ENCODE data around the gene LRRC75A. TPM values are rescaled to one million over a fixed set of nuclear protein-coding genes. Genes with fewer than 3 reads are reported as not detected.
A peak's percentile ranks its signal among the peaks of the same experiment; 100 is the strongest.

Gene LRRC75A
- total RNA-seq, 1 experiment from 2014 or later: 22.9 TPM

DNA sequence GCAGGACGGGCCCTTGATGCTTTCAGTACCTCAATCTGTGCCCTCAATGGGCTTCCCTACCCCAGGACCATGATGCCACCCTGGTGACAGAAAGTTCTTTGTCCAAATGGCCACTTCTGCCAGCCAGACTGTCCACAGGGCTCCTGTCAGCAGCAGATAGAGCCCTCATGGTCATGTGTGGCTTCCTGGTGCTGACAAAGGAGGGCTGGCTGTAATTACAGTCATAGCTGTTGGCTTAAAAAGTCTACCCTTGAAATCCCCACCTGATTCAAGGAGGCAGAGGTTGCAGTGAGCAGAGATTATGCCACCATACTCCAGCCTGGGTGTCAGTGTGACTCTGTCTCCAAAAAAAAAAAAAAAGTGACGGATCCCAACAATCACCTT, 73.3 kb downstream of the LRRC75A start (continued):
- TF ChIP-seq, protein P1, sequence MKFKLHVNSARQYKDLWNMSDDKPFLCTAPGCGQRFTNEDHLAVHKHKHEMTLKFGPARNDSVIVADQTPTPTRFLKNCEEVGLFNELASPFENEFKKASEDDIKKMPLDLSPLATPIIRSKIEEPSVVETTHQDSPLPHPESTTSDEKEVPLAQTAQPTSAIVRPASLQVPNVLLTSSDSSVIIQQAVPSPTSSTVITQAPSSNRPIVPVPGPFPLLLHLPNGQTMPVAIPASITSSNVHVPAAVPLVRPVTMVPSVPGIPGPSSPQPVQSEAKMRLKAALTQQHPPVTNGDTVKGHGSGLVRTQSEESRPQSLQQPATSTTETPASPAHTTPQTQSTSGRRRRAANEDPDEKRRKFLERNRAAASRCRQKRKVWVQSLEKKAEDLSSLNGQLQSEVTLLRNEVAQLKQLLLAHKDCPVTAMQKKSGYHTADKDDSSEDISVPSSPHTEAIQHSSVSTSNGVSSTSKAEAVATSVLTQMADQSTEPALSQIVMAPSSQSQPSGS (CRISPR knock-in tag; IDR thresholded peaks at IDR 0.05; ENCODE audit: borderline replicate concordance, low read depth): no peak
- TF ChIP-seq JAZF1 (CRISPR knock-in tag; IDR thresholded peaks at IDR 0.05) (no peak), GRHL2 (CRISPR knock-in tag; IDR thresholded peaks at IDR 0.05; ENCODE audit: insufficient replicate concordance, severe bottlenecking) (no peak), OVOL2 (CRISPR knock-in tag; IDR thresholded peaks at IDR 0.05; ENCODE audit: borderline replicate concordance) (no peak), GABPB1 (CRISPR knock-in tag; IDR thresholded peaks at IDR 0.05) (no peak), ZNF121 (CRISPR knock-in tag; IDR thresholded peaks at IDR 0.05) (no peak)
- TF ChIP-seq, protein P2, sequence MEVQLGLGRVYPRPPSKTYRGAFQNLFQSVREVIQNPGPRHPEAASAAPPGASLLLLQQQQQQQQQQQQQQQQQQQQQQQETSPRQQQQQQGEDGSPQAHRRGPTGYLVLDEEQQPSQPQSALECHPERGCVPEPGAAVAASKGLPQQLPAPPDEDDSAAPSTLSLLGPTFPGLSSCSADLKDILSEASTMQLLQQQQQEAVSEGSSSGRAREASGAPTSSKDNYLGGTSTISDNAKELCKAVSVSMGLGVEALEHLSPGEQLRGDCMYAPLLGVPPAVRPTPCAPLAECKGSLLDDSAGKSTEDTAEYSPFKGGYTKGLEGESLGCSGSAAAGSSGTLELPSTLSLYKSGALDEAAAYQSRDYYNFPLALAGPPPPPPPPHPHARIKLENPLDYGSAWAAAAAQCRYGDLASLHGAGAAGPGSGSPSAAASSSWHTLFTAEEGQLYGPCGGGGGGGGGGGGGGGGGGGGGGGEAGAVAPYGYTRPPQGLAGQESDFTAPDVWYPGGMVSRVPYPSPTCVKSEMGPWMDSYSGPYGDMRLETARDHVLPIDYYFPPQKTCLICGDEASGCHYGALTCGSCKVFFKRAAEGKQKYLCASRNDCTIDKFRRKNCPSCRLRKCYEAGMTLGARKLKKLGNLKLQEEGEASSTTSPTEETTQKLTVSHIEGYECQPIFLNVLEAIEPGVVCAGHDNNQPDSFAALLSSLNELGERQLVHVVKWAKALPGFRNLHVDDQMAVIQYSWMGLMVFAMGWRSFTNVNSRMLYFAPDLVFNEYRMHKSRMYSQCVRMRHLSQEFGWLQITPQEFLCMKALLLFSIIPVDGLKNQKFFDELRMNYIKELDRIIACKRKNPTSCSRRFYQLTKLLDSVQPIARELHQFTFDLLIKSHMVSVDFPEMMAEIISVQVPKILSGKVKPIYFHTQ (CRISPR knock-in tag; IDR thresholded peaks at IDR 0.05): no peak
- TF ChIP-seq, protein P3, sequence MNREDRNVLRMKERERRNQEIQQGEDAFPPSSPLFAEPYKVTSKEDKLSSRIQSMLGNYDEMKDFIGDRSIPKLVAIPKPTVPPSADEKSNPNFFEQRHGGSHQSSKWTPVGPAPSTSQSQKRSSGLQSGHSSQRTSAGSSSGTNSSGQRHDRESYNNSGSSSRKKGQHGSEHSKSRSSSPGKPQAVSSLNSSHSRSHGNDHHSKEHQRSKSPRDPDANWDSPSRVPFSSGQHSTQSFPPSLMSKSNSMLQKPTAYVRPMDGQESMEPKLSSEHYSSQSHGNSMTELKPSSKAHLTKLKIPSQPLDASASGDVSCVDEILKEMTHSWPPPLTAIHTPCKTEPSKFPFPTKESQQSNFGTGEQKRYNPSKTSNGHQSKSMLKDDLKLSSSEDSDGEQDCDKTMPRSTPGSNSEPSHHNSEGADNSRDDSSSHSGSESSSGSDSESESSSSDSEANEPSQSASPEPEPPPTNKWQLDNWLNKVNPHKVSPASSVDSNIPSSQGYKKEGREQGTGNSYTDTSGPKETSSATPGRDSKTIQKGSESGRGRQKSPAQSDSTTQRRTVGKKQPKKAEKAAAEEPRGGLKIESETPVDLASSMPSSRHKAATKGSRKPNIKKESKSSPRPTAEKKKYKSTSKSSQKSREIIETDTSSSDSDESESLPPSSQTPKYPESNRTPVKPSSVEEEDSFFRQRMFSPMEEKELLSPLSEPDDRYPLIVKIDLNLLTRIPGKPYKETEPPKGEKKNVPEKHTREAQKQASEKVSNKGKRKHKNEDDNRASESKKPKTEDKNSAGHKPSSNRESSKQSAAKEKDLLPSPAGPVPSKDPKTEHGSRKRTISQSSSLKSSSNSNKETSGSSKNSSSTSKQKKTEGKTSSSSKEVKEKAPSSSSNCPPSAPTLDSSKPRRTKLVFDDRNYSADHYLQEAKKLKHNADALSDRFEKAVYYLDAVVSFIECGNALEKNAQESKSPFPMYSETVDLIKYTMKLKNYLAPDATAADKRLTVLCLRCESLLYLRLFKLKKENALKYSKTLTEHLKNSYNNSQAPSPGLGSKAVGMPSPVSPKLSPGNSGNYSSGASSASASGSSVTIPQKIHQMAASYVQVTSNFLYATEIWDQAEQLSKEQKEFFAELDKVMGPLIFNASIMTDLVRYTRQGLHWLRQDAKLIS (CRISPR knock-in tag; IDR thresholded peaks at IDR 0.05; ENCODE audit: borderline replicate concordance): no peak
- TF ChIP-seq, protein P4, sequence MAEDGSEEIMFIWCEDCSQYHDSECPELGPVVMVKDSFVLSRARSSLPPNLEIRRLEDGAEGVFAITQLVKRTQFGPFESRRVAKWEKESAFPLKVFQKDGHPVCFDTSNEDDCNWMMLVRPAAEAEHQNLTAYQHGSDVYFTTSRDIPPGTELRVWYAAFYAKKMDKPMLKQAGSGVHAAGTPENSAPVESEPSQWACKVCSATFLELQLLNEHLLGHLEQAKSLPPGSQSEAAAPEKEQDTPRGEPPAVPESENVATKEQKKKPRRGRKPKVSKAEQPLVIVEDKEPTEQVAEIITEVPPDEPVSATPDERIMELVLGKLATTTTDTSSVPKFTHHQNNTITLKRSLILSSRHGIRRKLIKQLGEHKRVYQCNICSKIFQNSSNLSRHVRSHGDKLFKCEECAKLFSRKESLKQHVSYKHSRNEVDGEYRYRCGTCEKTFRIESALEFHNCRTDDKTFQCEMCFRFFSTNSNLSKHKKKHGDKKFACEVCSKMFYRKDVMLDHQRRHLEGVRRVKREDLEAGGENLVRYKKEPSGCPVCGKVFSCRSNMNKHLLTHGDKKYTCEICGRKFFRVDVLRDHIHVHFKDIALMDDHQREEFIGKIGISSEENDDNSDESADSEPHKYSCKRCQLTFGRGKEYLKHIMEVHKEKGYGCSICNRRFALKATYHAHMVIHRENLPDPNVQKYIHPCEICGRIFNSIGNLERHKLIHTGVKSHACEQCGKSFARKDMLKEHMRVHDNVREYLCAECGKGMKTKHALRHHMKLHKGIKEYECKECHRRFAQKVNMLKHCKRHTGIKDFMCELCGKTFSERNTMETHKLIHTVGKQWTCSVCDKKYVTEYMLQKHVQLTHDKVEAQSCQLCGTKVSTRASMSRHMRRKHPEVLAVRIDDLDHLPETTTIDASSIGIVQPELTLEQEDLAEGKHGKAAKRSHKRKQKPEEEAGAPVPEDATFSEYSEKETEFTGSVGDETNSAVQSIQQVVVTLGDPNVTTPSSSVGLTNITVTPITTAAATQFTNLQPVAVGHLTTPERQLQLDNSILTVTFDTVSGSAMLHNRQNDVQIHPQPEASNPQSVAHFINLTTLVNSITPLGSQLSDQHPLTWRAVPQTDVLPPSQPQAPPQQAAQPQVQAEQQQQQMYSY (CRISPR knock-in tag; IDR thresholded peaks at IDR 0.05): no peak

DNA sequence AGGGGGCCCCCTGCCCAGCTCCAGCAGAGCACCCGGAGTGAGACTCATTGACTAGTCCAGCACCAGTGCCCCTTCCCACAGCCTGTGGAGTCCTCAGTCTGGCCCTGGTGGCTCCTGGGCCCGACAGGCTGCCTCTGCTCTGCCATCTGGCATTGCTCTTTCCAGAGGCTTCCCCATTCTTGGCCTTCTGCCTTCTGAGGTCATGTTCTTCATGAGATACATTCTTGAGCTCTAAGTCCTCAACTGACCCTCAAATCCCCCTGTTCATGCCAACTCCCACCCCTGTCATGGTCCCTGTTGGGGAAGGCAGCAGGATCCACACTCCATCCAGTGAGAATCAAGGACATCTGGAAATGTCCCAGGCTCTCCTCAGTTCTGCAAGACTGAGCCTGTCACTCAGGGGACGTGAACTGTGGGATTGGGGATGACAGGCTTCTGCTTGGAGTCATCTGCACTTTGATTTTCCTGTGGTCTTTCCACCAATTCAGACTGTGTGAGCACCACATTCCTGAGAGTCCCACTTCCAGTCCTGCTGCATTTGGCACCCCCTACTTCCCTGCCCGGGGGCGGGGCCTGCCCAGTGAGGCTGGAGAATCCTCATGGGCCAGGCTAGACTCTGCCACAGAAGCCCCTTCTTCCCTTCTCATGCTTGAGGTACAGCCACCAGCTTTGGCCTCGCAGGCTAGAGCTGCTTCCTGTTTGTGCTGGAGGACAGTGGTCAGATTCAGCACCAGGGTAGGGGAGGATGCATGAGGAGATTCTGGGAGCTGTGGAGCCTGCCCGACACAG, 73.9 kb downstream of the LRRC75A start:
- no peak for DNase-seq (ENCODE audit: low spot score)
- Mint-ChIP-seq H3K27me3 (ENCODE audit: low read depth) (no peaks in the 10 kb centered on the region; the same call in 1 of the 2 replicates), H3K9me3 (no peaks in the 10 kb centered on the region), H3K4me1 (peaks cover 30% of the 10 kb centered on the region), H3K36me3 (no peaks in the 10 kb centered on the region), H3K4me3 (no peak overlapping the region), H3K27ac (no peak overlapping the region)
- 0 out of 2 replicates have a peak, but pooled peaks have one; percentile 26 for ATAC-seq
- POLR2A ChIA-PET: no interaction called here
- CTCF ChIA-PET: interaction anchor here (1.8 to 6.4 kb wide), 2 partner anchors 54 to 103 kb away, joined by 4 to 96 read pairs; no protein-coding TSS in a partner anchor
- TF ChIP-seq NR1H2 (CRISPR knock-in tag; IDR thresholded peaks at IDR 0.05) (no peak), ESRRA (CRISPR knock-in tag; IDR thresholded peaks at IDR 0.05; ENCODE audit: borderline replicate concordance) (no peak), ZNF263 (CRISPR knock-in tag; IDR thresholded peaks at IDR 0.05; ENCODE audit: low read depth) (no peak)
- TF ChIP-seq, protein P5, sequence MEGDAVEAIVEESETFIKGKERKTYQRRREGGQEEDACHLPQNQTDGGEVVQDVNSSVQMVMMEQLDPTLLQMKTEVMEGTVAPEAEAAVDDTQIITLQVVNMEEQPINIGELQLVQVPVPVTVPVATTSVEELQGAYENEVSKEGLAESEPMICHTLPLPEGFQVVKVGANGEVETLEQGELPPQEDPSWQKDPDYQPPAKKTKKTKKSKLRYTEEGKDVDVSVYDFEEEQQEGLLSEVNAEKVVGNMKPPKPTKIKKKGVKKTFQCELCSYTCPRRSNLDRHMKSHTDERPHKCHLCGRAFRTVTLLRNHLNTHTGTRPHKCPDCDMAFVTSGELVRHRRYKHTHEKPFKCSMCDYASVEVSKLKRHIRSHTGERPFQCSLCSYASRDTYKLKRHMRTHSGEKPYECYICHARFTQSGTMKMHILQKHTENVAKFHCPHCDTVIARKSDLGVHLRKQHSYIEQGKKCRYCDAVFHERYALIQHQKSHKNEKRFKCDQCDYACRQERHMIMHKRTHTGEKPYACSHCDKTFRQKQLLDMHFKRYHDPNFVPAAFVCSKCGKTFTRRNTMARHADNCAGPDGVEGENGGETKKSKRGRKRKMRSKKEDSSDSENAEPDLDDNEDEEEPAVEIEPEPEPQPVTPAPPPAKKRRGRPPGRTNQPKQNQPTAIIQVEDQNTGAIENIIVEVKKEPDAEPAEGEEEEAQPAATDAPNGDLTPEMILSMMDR (IDR thresholded peaks at IDR 0.05): no peak
- TF ChIP-seq, protein P6, sequence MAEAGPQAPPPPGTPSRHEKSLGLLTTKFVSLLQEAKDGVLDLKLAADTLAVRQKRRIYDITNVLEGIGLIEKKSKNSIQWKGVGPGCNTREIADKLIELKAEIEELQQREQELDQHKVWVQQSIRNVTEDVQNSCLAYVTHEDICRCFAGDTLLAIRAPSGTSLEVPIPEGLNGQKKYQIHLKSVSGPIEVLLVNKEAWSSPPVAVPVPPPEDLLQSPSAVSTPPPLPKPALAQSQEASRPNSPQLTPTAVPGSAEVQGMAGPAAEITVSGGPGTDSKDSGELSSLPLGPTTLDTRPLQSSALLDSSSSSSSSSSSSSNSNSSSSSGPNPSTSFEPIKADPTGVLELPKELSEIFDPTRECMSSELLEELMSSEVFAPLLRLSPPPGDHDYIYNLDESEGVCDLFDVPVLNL (CRISPR knock-in tag; IDR thresholded peaks at IDR 0.05; ENCODE audit: borderline replicate concordance, low read depth): no peak
- TF ChIP-seq, protein P7, sequence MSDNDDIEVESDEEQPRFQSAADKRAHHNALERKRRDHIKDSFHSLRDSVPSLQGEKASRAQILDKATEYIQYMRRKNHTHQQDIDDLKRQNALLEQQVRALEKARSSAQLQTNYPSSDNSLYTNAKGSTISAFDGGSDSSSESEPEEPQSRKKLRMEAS (CRISPR knock-in tag; IDR thresholded peaks at IDR 0.05): no peak
- TF ChIP-seq, protein P8, sequence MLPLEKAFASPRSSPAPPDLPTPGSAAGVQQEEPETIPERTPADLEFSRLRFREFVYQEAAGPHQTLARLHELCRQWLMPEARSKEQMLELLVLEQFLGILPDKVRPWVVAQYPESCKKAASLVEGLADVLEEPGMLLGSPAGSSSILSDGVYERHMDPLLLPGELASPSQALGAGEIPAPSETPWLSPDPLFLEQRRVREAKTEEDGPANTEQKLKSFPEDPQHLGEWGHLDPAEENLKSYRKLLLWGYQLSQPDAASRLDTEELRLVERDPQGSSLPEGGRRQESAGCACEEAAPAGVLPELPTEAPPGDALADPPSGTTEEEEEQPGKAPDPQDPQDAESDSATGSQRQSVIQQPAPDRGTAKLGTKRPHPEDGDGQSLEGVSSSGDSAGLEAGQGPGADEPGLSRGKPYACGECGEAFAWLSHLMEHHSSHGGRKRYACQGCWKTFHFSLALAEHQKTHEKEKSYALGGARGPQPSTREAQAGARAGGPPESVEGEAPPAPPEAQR (CRISPR knock-in tag; IDR thresholded peaks at IDR 0.05): no peak
